PC-3 (cell line): Measurements from ENCODE around the gene GPR146. TPM values are rescaled to one million over a fixed set of nuclear protein-coding genes. Genes with fewer than 3 reads are reported as not detected.

ENCODE experiments used
- ATAC-seq: fragments of 200-7000 bp; cut with Tn5 transposase; 2 replicates; pipeline ENCODE4 v1.9.1; 2020; ENCODE audit warnings: mild to moderate bottlenecking, moderate library complexity
- BruUV-seq: library from RNA; stranded (reverse); fragments of 400-500 nt; replicated peaks from 2 replicates; lab custom pipeline; 2021; lab: Mats Ljungman, UMichigan
- CTCF ChIA-PET: fragments of 300-600 bp; sonication (Branson Sonifier 250); formaldehyde crosslinking; loops from one replicate; lab custom pipeline; 2022; ENCODE audit warnings: antibody characterized with exemption; lab: Charles Lee
- POLR2A ChIA-PET: fragments of 300-600 bp; sonication (Branson Sonifier 250); formaldehyde crosslinking; loops from one replicate; lab custom pipeline; 2022; ENCODE audit warnings: antibody characterized with exemption; ENCODE audit not compliant: unreplicated experiment; lab: Charles Lee
- DNase-seq: peaks from one replicate; pipeline ENCODE4 v3.0.0-alpha.2; 2015
- H2AFZ ChIP-seq: fragments of 300-600 bp; sonication (generic); 2 replicates; pipeline ENCODE4 v1.6.0; 2016; ENCODE audit warnings: antibody characterized with exemption, low read length
- H3F3A ChIP-seq: fragments of 300-600 bp; sonication (generic); one replicate; pipeline ENCODE4 v1.6.0; 2017; ENCODE audit warnings: antibody characterized with exemption, low read length, control low read depth, mild to moderate bottlenecking; ENCODE audit not compliant: unreplicated experiment
- H3K27ac ChIP-seq: fragments of 300-600 bp; sonication (generic); 2 replicates; pipeline ENCODE4 v1.5.1; 2016; ENCODE audit warnings: mild to moderate bottlenecking, low read length
- H3K27me3 ChIP-seq: fragments of 300-600 bp; sonication (generic); 2 replicates; pipeline ENCODE4 v1.6.1; 2016; ENCODE audit warnings: low read length, mixed read lengths
- H3K36me3 ChIP-seq: fragments of 300-600 bp; sonication (generic); 2 replicates; pipeline ENCODE4 v1.6.1; 2016; ENCODE audit warnings: low read depth, mixed run types, low read length, mixed read lengths
- H3K4me1 ChIP-seq: fragments of 300-600 bp; sonication (generic); 2 replicates; pipeline ENCODE4 v1.5.1; 2016; ENCODE audit warnings: low read length; ENCODE audit not compliant: insufficient read depth
- H3K4me2 ChIP-seq: fragments of 300-600 bp; sonication (generic); 2 replicates; pipeline ENCODE4 v1.6.0; 2016; ENCODE audit warnings: low read length
- H3K4me3 ChIP-seq: fragments of 300-600 bp; sonication (generic); 2 replicates; pipeline ENCODE4 v1.5.1; 2016; ENCODE audit warnings: mild to moderate bottlenecking, low read length, mixed read lengths
- H3K79me2 ChIP-seq: fragments of 300-600 bp; sonication (generic); 2 replicates; pipeline ENCODE4 v1.6.1; 2017; ENCODE audit warnings: low read length, mixed read lengths
- H3K9ac ChIP-seq: fragments of 300-600 bp; sonication (generic); 2 replicates; pipeline ENCODE4 v1.6.0; 2016; ENCODE audit warnings: mild to moderate bottlenecking, low read length
- H3K9me2 ChIP-seq: fragments of 300-600 bp; sonication (generic); replicated peaks from 2 replicates; pipeline ENCODE4 v1.6.1; 2016; ENCODE audit warnings: mixed run types, low read length, mixed read lengths
- H3K9me3 ChIP-seq: fragments of 300-600 bp; sonication (generic); 2 replicates; pipeline ENCODE4 v1.6.1; 2016; ENCODE audit warnings: low read length, mixed read lengths
- H4K20me1 ChIP-seq: fragments of 300-600 bp; sonication (generic); 2 replicates; pipeline ENCODE4 v1.6.1; 2016; ENCODE audit warnings: low read length, mixed read lengths
- CTCF ChIP-seq: fragments of 300-600 bp; sonication (generic); conservative IDR thresholded peaks from 2 replicates; pipeline ENCODE4 v1.5.1; 2017; ENCODE audit warnings: antibody characterized with exemption, low read depth, mild to moderate bottlenecking, low read length
- EZH2 ChIP-seq: fragments of 300-600 bp; sonication (generic); IDR thresholded peaks from one replicate; pipeline ENCODE4 v1.6.1; 2017; ENCODE audit warnings: antibody characterized with exemption, mild to moderate bottlenecking, low read length; ENCODE audit not compliant: unreplicated experiment
- EZH2phosphoT487 ChIP-seq: fragments of 300-600 bp; sonication (generic); IDR thresholded peaks from 2 replicates; pipeline ENCODE4 v1.6.1; 2018; ENCODE audit warnings: mild to moderate bottlenecking, antibody characterized with exemption, low read length, borderline replicate concordance
- intact Hi-C: fragments of 100-400 bp; cut with micrococcal nuclease; formaldehyde crosslinking; loops from 2 replicates; pipeline ENCODE4 v1.9.0; 2023
- total RNA-seq: library from RNA; depleted of rRNA; stranded (reverse); fragments of >200 nt; gene quantifications from 2 replicates; pipeline ENCODE4 v1.2.3, GENCODE V29; 2014

The GPR146 gene
- total RNA-seq, 1 experiment from 2014 or later = 2.7 TPM

- Histone ChIP-seq H3K79me2 (no peaks in the 10 kb centered on the region), H3K9me3 (no peaks in the 10 kb centered on the region), H3K9ac (no peak overlapping the region), H3K36me3 (no peaks in the 10 kb centered on the region), H3K4me1 (no peaks in the 10 kb centered on the region), H3K4me3 (no peak overlapping the region), H3K4me2 (no peak overlapping the region), H3K27ac (no peak overlapping the region), H2AFZ (no peak overlapping the region), H3F3A (no peaks in the 10 kb centered on the region), H3K9me2 (no peaks in the 10 kb centered on the region), H3K27me3 (no peaks in the 10 kb centered on the region), H4K20me1 (no peaks in the 10 kb centered on the region)
- ChIA-PET CTCF (no interaction called here), POLR2A (no interaction called here)
- ATAC-seq (no peak), DNase-seq (no peak)
- intact Hi-C loops = no loop called here
- no TSS peak for BruUV-seq
- TF ChIP-seq EZH2phosphoT487 (no peak), CTCF (no peak), EZH2 (no peak)
These were observed 61.9 kb downstream of the GPR146 start for GRCh38 chr7:1106063-1106792.

- BruUV-seq = no TSS peak
- H3K27ac ChIP-seq = no peak overlapping the region
- H3K4me3 ChIP-seq = no peak overlapping the region
- intact Hi-C loops = no loop called here
- TF ChIP-seq CTCF (no peak), EZH2 (no peak), EZH2phosphoT487 (no peak)
- no peaks in the 10 kb centered on the region for H3K79me2 ChIP-seq
- H4K20me1 ChIP-seq = no peaks in the 10 kb centered on the region
- H3F3A ChIP-seq = no peaks in the 10 kb centered on the region
- no peaks in the 10 kb centered on the region for H3K27me3 ChIP-seq
- H3K4me2 ChIP-seq = no peak overlapping the region
- ChIA-PET CTCF (no interaction called here), POLR2A (no interaction called here)
- no peak overlapping the region for H3K9ac ChIP-seq
- ATAC-seq (no peak), DNase-seq (no peak)
- H3K4me1 ChIP-seq = no peaks in the 10 kb centered on the region
- H2AFZ ChIP-seq = no peak overlapping the region
- H3K9me2 ChIP-seq = no peaks in the 10 kb centered on the region
- no peaks in the 10 kb centered on the region for H3K9me3 ChIP-seq
- no peaks in the 10 kb centered on the region for H3K36me3 ChIP-seq
These were observed 62.6 kb downstream of the GPR146 start for GRCh38 chr7:1106793-1107421.
